Astrocyte of the cerebellum (primary cell): ENCODE results near the gene ARMS2.
A peak's percentile ranks its signal among the peaks of the same experiment; 100 is the strongest.

Source experiments
- DNase-seq: peaks from one replicate; pipeline ENCODE4 v3.0.0-alpha.2; 2011; ENCODE audit warnings: low read depth
- H3K4me3 ChIP-seq: 2 replicates; pipeline ENCODE4 v1.5.1; 2011; ENCODE audit warnings: mild to moderate bottlenecking, low read depth, low read length, moderate library complexity
- CTCF ChIP-seq: IDR thresholded peaks from 2 replicates; pipeline ENCODE4 v1.5.1; 2012; ENCODE audit warnings: low read length, low read depth, moderate library complexity, mild to moderate bottlenecking; ENCODE audit errors: missing control alignments
- in situ Hi-C: cut with HindIII; loops from 2 replicates; pipeline ENCODE4 v1.10.0; 2017; ENCODE audit warnings: low sequenced_read_pairs

The ARMS2 gene

DNA sequence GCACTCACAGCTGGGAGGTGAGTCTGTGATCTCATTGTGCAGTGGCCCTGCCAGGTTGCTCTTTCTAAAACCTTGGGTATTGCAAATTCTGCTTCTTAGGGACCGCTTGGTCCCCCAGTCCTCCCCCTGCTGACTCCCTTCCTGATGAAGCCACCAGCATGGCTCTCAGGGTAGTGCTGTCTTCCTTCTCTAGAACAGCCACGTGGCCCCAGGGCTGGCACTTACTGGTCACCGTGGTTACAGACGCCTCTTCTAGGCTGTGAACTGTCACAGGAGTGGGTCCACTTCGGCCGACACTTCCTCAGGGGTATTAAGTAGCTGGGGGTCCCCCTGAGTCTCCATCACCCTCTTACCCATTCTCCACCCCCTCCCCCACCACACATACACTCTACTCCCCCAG lies 4.2 kb downstream of the ARMS2 start:
- H3K4me3 ChIP-seq, result no peak overlapping the region
- no peak for TF ChIP-seq CTCF

DNA sequence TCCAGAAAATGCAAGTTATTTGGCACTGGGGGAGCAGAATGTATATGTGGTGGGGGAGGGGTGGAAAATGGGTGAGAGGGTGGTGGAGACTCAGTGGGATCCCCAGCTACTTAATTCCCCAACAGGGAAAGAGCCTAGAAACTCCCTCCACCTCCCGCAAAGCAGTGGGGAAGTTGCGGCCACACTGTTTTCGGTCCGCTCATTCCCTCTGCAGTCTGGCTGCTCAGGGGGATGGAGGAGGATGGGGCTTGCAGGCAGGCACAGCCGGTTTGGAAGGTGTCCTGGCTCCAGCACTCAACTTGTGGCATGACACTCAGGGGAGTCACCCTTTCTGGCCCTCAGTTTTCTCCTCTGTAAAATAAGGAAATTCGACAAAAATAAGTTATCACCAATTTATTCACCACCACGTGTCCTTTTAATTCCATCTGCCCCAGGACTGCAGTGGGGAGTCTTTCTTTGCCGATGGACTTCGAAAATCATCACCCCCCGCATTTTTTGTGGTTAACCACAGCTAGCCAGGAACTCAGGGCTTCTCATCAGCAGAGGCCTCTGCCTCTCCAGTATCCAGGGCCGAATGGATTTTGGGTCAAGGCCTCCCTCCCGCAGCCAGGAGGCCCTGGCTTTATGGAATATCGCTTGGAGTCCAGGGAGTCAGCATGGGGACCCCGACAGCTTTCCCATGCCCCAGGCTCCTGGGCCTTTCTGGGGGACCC lies 5.3 kb downstream of the ARMS2 start:
- DNase-seq, result peak; percentile 54

More for the DNA sequence above, 4.2 kb downstream of the ARMS2 start:
- in situ Hi-C loops, result no loop called here
- DNase-seq, result no peak

DNA sequence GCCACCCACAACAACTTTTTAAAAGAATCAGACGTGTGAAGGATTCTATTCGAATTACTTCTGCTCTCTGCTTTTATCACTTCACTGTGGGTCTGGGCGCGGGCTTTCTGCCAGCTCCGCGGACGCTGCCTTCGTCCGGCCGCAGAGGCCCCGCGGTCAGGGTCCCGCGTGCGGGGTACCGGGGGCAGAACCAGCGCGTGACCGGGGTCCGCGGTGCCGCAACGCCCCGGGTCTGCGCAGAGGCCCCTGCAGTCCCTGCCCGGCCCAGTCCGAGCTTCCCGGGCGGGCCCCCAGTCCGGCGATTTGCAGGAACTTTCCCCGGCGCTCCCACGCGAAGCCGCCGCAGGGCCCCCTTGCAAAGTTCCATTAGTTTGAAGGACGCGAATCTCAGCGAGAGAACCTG lies 6.4 kb downstream of the ARMS2 start:
- DNase-seq, result no peak
- H3K4me3 ChIP-seq, result peak overlapping the region; percentile 63
- no peak for TF ChIP-seq CTCF
- in situ Hi-C loops, result no loop called here

More for the DNA sequence above, 5.3 kb downstream of the ARMS2 start:
- no peak for TF ChIP-seq CTCF
- in situ Hi-C loops, result no loop called here
- H3K4me3 ChIP-seq, result no peak overlapping the region

GRCh38 chr10:122461367-122461728 lies 6.9 kb downstream of the ARMS2 start, which contains the start of gene HTRA1:
TSS of gene HTRA1 (plus strand) at chr10:122461553. CDS start at chr10:122461653, 100 bp downstream.
- DNase-seq, result no peak
- in situ Hi-C loops, result no loop called here
- H3K4me3 ChIP-seq, result peak within 1 kb of the TSS; percentile 63
- no peak for TF ChIP-seq CTCF

DNA sequence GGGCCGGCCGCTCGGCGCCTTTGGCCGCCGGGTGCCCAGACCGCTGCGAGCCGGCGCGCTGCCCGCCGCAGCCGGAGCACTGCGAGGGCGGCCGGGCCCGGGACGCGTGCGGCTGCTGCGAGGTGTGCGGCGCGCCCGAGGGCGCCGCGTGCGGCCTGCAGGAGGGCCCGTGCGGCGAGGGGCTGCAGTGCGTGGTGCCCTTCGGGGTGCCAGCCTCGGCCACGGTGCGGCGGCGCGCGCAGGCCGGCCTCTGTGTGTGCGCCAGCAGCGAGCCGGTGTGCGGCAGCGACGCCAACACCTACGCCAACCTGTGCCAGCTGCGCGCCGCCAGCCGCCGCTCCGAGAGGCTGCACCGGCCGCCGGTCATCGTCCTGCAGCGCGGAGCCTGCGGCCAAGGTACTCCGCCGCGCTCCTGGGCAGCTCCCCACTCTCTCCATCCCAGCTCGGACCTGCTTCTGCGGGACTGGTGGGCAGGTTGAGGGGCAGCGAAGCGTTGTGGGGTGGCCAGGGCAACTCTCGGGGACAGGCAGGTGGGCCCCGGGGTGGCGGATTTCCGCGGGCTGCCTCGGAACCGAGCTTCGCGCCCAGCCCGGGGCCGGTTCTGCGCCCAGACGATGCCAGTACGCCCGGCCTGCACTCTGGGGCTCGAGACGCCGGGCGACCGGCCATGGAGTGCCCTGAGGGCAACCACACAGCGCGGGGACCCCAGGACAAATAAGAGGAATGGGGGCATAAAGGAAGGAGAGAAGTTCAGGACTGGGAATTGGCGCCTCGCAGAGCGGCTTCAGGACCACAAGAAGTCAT lies 7.5 kb downstream of the ARMS2 start:
- in situ Hi-C loops, result no loop called here
- peak overlapping the region; percentile 63 for H3K4me3 ChIP-seq
- no peak for TF ChIP-seq CTCF
- no peak for DNase-seq

DNA sequence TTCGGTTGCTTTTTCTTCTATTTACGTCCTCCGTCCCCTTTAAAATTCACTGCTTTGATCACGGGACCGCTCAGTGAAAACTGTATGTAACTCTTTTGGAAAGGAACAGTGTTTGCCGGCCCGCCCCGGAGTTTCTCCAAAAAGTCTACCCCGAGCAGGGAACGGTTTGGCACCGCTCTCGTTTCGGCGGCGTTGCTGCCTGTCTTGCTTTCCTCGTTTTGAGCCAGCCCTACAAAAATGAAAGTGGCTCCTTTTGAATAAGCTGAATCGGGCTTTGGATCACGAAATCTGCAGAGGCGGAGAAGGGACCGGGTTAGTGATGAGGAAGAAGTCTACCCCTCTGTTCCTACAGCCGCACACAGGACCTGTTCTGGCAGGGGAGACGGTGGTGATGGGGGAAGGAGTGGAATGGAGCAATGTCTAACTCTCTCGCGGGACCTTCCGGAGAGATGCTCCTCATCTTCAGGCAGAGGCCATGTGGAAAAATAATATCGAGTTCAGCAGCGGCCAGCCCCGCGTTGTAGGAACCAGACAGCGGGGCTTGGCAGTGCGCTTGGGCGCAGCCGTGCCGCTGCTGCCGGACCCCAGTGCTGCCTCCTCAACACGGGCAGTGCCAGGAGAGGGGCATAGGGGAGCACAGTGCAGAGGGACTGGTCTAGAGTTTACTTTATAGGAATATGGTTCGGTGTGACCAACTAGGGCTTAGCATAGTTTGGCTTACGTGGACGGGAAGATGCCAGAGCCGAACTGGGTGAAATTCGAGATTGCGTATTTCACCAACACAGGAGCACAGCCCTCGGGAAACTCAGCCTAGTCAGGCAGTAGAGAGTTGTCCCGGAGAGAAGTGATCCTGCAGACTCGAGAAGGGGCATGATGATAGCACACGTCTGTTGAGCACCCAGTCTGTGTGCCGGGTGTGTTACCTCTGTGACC lies 8.3 kb downstream of the ARMS2 start:
- no peak for TF ChIP-seq CTCF
- peak overlapping the region; percentile 63 for H3K4me3 ChIP-seq
- no peak for DNase-seq
- in situ Hi-C loops, result no loop called here
